Neural cell (in vitro differentiated cells): ENCODE measurements around the gene ZDHHC1. TPM values are rescaled to one million over a fixed set of nuclear protein-coding genes. Genes with fewer than 3 reads are reported as not detected.

Source experiments
- H2AFZ ChIP-seq: fragments of 200-600, 300-800 bp; sonication (generic), shearing (Covaris generic); 2 replicates; pipeline ENCODE4 v1.6.0; 2014; ENCODE audit warnings: low read depth, mild to moderate bottlenecking, antibody characterized with exemption, low read length, moderate library complexity
- H3F3A ChIP-seq: fragments of 200-600 bp; shearing (Covaris generic); 2 replicates; pipeline ENCODE4 v1.6.1; 2016; ENCODE audit warnings: mild to moderate bottlenecking, moderate library complexity, mixed read lengths, antibody characterized with exemption, low read length; ENCODE audit not compliant: insufficient read depth, poor library complexity, severe bottlenecking
- H3K27ac ChIP-seq: fragments of 200-600, 300-800 bp; sonication (generic), shearing (Covaris generic); 2 replicates; pipeline ENCODE4 v1.5.1; 2014; ENCODE audit warnings: mild to moderate bottlenecking, low read length, moderate library complexity
- H3K27me3 ChIP-seq: fragments of 300-800, 200-600 bp; sonication (generic), shearing (Covaris generic); 2 replicates; pipeline ENCODE4 v1.6.0; 2014; ENCODE audit warnings: mild to moderate bottlenecking, low read depth, low read length, moderate library complexity; ENCODE audit not compliant: insufficient read depth
- H3K36me3 ChIP-seq: fragments of 300-800, 200-600 bp; sonication (generic), shearing (Covaris generic); 2 replicates; pipeline ENCODE4 v1.5.1; 2014; ENCODE audit warnings: mild to moderate bottlenecking, antibody characterized with exemption, low read length, moderate library complexity; ENCODE audit not compliant: insufficient read depth
- H3K4me2 ChIP-seq: fragments of 300-800, 200-600 bp; sonication (generic), shearing (Covaris generic); 2 replicates; pipeline ENCODE4 v1.6.0; 2014; ENCODE audit warnings: mild to moderate bottlenecking, low read length
- H3K4me3 ChIP-seq: fragments of 300-800, 200-600 bp; sonication (generic), shearing (Covaris generic); 2 replicates; pipeline ENCODE4 v1.5.1; 2014; ENCODE audit warnings: mild to moderate bottlenecking, low read length, moderate library complexity
- H3K79me2 ChIP-seq: fragments of 200-600 bp; shearing (Covaris generic); replicated peaks from 2 replicates; pipeline ENCODE4 v1.6.0; 2014; ENCODE audit warnings: mild to moderate bottlenecking, low read length, moderate library complexity; ENCODE audit not compliant: insufficient read depth
- H3K9ac ChIP-seq: fragments of 300-800, 200-600 bp; sonication (generic), shearing (Covaris generic); 2 replicates; pipeline ENCODE4 v1.6.1; 2016; ENCODE audit warnings: mild to moderate bottlenecking, low read length, mixed read lengths
- H3K9me2 ChIP-seq: fragments of 200-600 bp; shearing (Covaris generic); 2 replicates; pipeline ENCODE4 v1.6.1; 2016; ENCODE audit warnings: mild to moderate bottlenecking, low read length, mixed read lengths; ENCODE audit not compliant: insufficient read depth
- H3K9me3 ChIP-seq: fragments of 200-600, 300-800 bp; sonication (generic), shearing (Covaris generic); 2 replicates; pipeline ENCODE4 v1.6.1; 2016; ENCODE audit warnings: mild to moderate bottlenecking, mixed run types, low read length, moderate library complexity, mixed read lengths
- H4K20me1 ChIP-seq: fragments of 200-600 bp; shearing (Covaris generic); 2 replicates; pipeline ENCODE4 v1.6.1; 2016; ENCODE audit warnings: mild to moderate bottlenecking, mixed run types; ENCODE audit not compliant: insufficient read depth
- CTCF ChIP-seq: fragments of 450-650 bp; IDR thresholded peaks from 2 replicates; pipeline ENCODE4 v1.5.1; 2014; ENCODE audit warnings: antibody characterized with exemption, mild to moderate bottlenecking, moderate library complexity; ENCODE audit not compliant: poor library complexity, severe bottlenecking
- EP300 ChIP-seq: fragments of 450-650 bp; conservative IDR thresholded peaks from 2 replicates; pipeline ENCODE4 v1.6.1; 2014; ENCODE audit warnings: antibody characterized with exemption, mild to moderate bottlenecking, moderate library complexity; ENCODE audit not compliant: poor library complexity, severe bottlenecking
- EZH2 ChIP-seq: fragments of 200-600, 300-800 bp; shearing (Covaris generic), sonication (generic); IDR thresholded peaks from 2 replicates; pipeline ENCODE4 v1.6.1; 2014; ENCODE audit warnings: antibody characterized with exemption, low read length, borderline replicate concordance, mild to moderate bottlenecking; ENCODE audit not compliant: insufficient read depth, poor library complexity, severe bottlenecking
- MXI1 ChIP-seq: fragments of 450-650 bp; conservative IDR thresholded peaks from 2 replicates; pipeline ENCODE4 v1.6.1; 2014; ENCODE audit warnings: antibody characterized with exemption, mild to moderate bottlenecking; ENCODE audit not compliant: poor library complexity, severe bottlenecking
- POLR2AphosphoS5 ChIP-seq: IDR thresholded peaks from 2 replicates; pipeline ENCODE4 v1.6.1; 2012
- RAD21 ChIP-seq: fragments of 450-650 bp; conservative IDR thresholded peaks from 2 replicates; pipeline ENCODE4 v1.6.1; 2014; ENCODE audit warnings: antibody characterized with exemption, mild to moderate bottlenecking, moderate library complexity
- REST ChIP-seq: IDR thresholded peaks from 2 replicates; pipeline ENCODE4 v1.6.1; 2012; ENCODE audit warnings: borderline replicate concordance
- SMC3 ChIP-seq: fragments of 450-650 bp; conservative IDR thresholded peaks from 2 replicates; pipeline ENCODE4 v1.6.1; 2014; ENCODE audit warnings: antibody characterized with exemption, mild to moderate bottlenecking, moderate library complexity; ENCODE audit not compliant: poor library complexity
- TAF1 ChIP-seq: IDR thresholded peaks from 2 replicates; pipeline ENCODE4 v1.6.1; 2012; ENCODE audit warnings: low read depth
- polyA plus RNA-seq: library from polyadenylated mRNA; depleted of rRNA; stranded (reverse); fragments of >200 nt; gene quantifications from 2 replicates; pipeline ENCODE4 v1.2.3, GENCODE V29; 2014

Gene ZDHHC1
- polyA plus RNA-seq, 1 donor from 2014 or later: 1.7 TPM

- Histone ChIP-seq H3K9me3 (no peaks in the 10 kb centered on the region), H3K4me2 (no peak overlapping the region), H3K27me3 (peaks cover 29% of the 10 kb centered on the region), H3K9ac (no peak overlapping the region), H2AFZ (no peak overlapping the region), H3K9me2 (no peaks in the 10 kb centered on the region), H3K79me2 (no peaks in the 10 kb centered on the region), H3K4me3 (no peak overlapping the region), H3K36me3 (no peaks in the 10 kb centered on the region), H3K27ac (no peak overlapping the region), H4K20me1 (no peaks in the 10 kb centered on the region), H3F3A (no peaks in the 10 kb centered on the region)
- TF ChIP-seq CTCF (no peak), MXI1 (no peak)
Measured at GRCh38 chr16:67426022-67426421, 9.7 kb upstream of the ZDHHC1 start.

- TF ChIP-seq POLR2AphosphoS5 (no peak), SMC3 (no peak), TAF1 (no peak), EP300 (no peak), RAD21 (no peak), MXI1 (no peak)
Measured at GRCh38 chr16:67425580-67425979, 9.3 kb upstream of the ZDHHC1 start.

GRCh38 chr16:67425061-67425460 is 8.8 kb upstream of the ZDHHC1 start:
- TF ChIP-seq EZH2 (no peak), REST (no peak), EP300 (no peak), RAD21 (no peak), TAF1 (no peak), MXI1 (no peak), SMC3 (no peak), POLR2AphosphoS5 (no peak), CTCF (no peak)
- Histone ChIP-seq H3K4me2 (no peak overlapping the region), H4K20me1 (no peaks in the 10 kb centered on the region), H3K9me3 (no peaks in the 10 kb centered on the region), H3K27me3 (peaks cover 22% of the 10 kb centered on the region), H3K36me3 (no peaks in the 10 kb centered on the region), H3K9ac (no peak overlapping the region), H3K4me3 (no peak overlapping the region), H3K27ac (no peak overlapping the region), H3K9me2 (no peaks in the 10 kb centered on the region), H2AFZ (no peak overlapping the region), H3K79me2 (no peaks in the 10 kb centered on the region), H3F3A (no peaks in the 10 kb centered on the region)

More at GRCh38 chr16:67425580-67425979, 9.3 kb upstream of the ZDHHC1 start:
- Histone ChIP-seq H3K4me2 (no peak overlapping the region), H3K9ac (no peak overlapping the region), H3K27ac (no peak overlapping the region), H3K27me3 (peaks cover 27% of the 10 kb centered on the region), H2AFZ (no peak overlapping the region), H3K9me2 (no peaks in the 10 kb centered on the region), H3K79me2 (no peaks in the 10 kb centered on the region), H3K9me3 (no peaks in the 10 kb centered on the region), H3K36me3 (no peaks in the 10 kb centered on the region), H3F3A (no peaks in the 10 kb centered on the region), H4K20me1 (no peaks in the 10 kb centered on the region), H3K4me3 (no peak overlapping the region)
